Activated CD8-positive, alpha-beta memory T cell treated with anti-CD3 and anti-CD28 coated beads for 24 hours (primary cell): ENCODE results near the gene CLEC16A.

Experiments used
- DNase-seq: peaks from one replicate; pipeline ENCODE4 v3.0.0-alpha.2; 2020

The CLEC16A gene

GRCh38 chr16:11047939-11048800 is 103.8 kb downstream of the CLEC16A start:
- no peak for DNase-seq

GRCh38 chr16:11049396-11050059 is 105.2 kb downstream of the CLEC16A start:
- peak; percentile 53 for DNase-seq

- no peak for DNase-seq
These were observed 106.2 kb downstream of the CLEC16A start for GRCh38 chr16:11050536-11050935.

GRCh38 chr16:11050944-11051343 is 106.6 kb downstream of the CLEC16A start:
- no peak for DNase-seq

- DNase-seq: no peak
These were observed 107.1 kb downstream of the CLEC16A start for GRCh38 chr16:11051430-11051829.

GRCh38 chr16:11051879-11052808 is 107.8 kb downstream of the CLEC16A start:
- DNase-seq: peak; percentile 89

- no peak for DNase-seq
These were observed 109.6 kb downstream of the CLEC16A start for GRCh38 chr16:11053916-11054460.

- no peak for DNase-seq
These were observed 112.0 kb downstream of the CLEC16A start for GRCh38 chr16:11056090-11056992.

- no peak for DNase-seq
These were observed 112.8 kb downstream of the CLEC16A start for GRCh38 chr16:11056993-11057649.

- no peak for DNase-seq
These were observed 113.5 kb downstream of the CLEC16A start for GRCh38 chr16:11057711-11058345.

GRCh38 chr16:11058832-11059231 is 114.5 kb downstream of the CLEC16A start:
- no peak for DNase-seq

- DNase-seq: no peak
These were observed 115.2 kb downstream of the CLEC16A start for GRCh38 chr16:11059588-11059987.

GRCh38 chr16:11060364-11060763 is 116.0 kb downstream of the CLEC16A start:
- DNase-seq: no peak

- DNase-seq: no peak
These were observed 116.5 kb downstream of the CLEC16A start for GRCh38 chr16:11060842-11061241.

- no peak for DNase-seq
These were observed 117.4 kb downstream of the CLEC16A start for GRCh38 chr16:11061629-11062270.

- DNase-seq: no peak
These were observed 119.3 kb downstream of the CLEC16A start for GRCh38 chr16:11063448-11064201.

GRCh38 chr16:11064202-11064540 is 119.8 kb downstream of the CLEC16A start:
- DNase-seq: no peak

GRCh38 chr16:11064851-11065250 is 120.5 kb downstream of the CLEC16A start:
- DNase-seq: no peak

- no peak for DNase-seq
These were observed 122.0 kb downstream of the CLEC16A start for GRCh38 chr16:11066261-11066870.
